ENCODE data around the gene GNB1L. TPM values are rescaled to one million over a fixed set of nuclear protein-coding genes. Genes with fewer than 3 reads are reported as not detected.
"Not testable (repeated sequence)": the region's sequence is repeated elsewhere in the genome, so short reads cannot be mapped to it uniquely, and the experiment has no call there.

The GNB1L gene
- total RNA-seq, 1 experiment from 2014 or later, result 27.0 TPM

DNA sequence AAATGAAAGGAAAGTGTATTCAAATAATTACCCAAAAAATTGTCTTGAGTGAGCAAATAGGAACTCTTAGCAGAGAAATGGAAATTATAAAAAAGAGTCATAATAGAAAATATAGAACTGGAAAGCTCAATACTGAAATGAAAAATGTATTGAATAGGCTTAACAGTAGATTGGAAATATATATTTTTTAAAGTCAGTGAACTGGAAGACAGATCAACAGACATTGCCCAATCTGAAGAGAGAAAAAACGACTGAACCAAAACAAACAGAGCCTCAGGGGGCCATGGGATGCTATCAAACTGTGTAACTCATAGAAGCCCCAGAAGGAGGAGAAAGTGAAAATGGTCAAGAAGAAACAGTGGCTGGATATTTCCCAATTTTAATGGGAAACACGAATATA, 61.5 kb downstream of the GNB1L start:
- ATAC-seq (no peak), DNase-seq (no peak)
- Histone ChIP-seq H3K4me2 (ENCODE audit: low read length) (no peak overlapping the region), H3K4me1 (ENCODE audit: insufficient read depth, low read length) (no peaks in the 10 kb centered on the region), H3K4me3 (ENCODE audit: low read length) (no peak overlapping the region), H3K9me2 (replicated peaks; ENCODE audit: low read length) (no peaks in the 10 kb centered on the region), H3K79me2 (ENCODE audit: low read length) (no peaks in the 10 kb centered on the region), H3K9ac (ENCODE audit: low read length) (no peak overlapping the region), H3K27ac (ENCODE audit: low read length) (no peak overlapping the region), H3K36me3 (ENCODE audit: low read depth, low read length) (no peaks in the 10 kb centered on the region), H4K20me1 (ENCODE audit: low read length) (no peaks in the 10 kb centered on the region), H3K9me3 (ENCODE audit: low read length) (no peaks in the 10 kb centered on the region), H2AFZ (ENCODE audit: low read length) (no peak overlapping the region), H3K27me3 (ENCODE audit: low read length) (no peaks in the 10 kb centered on the region), H3F3A (ENCODE audit: low read length, unreplicated experiment) (no peaks in the 10 kb centered on the region)
- intact Hi-C loops (cut with micrococcal nuclease), result no loop called here
- ChIA-PET CTCF (interaction anchor here (0.5 to 0.7 kb wide), 2 partner anchors 62 to 169 kb away, joined by 4 to 5 read pairs; no protein-coding TSS in a partner anchor), POLR2A (ENCODE audit: unreplicated experiment) (no interaction called here)
- TF ChIP-seq EZH2phosphoT487 (IDR thresholded peaks at IDR 0.05; ENCODE audit: borderline replicate concordance, low read length), result no peak
- TF ChIP-seq, protein P1, sequence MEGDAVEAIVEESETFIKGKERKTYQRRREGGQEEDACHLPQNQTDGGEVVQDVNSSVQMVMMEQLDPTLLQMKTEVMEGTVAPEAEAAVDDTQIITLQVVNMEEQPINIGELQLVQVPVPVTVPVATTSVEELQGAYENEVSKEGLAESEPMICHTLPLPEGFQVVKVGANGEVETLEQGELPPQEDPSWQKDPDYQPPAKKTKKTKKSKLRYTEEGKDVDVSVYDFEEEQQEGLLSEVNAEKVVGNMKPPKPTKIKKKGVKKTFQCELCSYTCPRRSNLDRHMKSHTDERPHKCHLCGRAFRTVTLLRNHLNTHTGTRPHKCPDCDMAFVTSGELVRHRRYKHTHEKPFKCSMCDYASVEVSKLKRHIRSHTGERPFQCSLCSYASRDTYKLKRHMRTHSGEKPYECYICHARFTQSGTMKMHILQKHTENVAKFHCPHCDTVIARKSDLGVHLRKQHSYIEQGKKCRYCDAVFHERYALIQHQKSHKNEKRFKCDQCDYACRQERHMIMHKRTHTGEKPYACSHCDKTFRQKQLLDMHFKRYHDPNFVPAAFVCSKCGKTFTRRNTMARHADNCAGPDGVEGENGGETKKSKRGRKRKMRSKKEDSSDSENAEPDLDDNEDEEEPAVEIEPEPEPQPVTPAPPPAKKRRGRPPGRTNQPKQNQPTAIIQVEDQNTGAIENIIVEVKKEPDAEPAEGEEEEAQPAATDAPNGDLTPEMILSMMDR (conservative IDR thresholded peaks at IDR 0.05; ENCODE audit: low read depth, low read length), result no peak
- no peak for TF ChIP-seq EZH2 (IDR thresholded peaks at IDR 0.05; ENCODE audit: low read length, unreplicated experiment)
- BruUV-seq (replicated peaks), result no TSS peak

DNA sequence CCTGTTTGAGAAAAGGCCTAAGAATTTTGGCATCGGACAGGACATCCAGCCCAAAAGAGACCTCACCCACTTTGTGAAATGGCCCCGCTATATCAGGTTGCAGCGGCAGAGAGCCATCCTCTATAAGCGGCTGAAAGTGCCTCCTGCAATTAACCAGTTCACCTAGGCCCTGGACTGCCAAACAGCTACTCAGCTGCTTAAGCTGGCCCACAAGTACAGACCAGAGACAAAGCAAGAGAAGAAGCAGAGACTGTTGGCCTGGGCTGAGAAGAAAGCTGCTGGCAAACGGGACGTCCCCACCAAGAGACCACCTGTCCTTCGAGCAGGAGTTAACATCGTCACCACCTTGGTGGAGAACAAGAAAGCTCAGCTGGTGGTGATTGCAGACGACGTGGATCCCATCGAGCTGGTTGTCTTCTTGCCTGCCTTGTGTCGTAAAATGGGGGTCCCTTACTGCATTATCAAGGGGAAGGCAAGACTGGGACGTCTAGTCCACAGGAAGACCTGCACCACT, 62.2 kb downstream of the GNB1L start:
- intact Hi-C loops (cut with micrococcal nuclease); H2AFZ ChIP-seq (ENCODE audit: low read length); H3K4me3 ChIP-seq (ENCODE audit: low read length); POLR2A ChIA-PET (ENCODE audit: unreplicated experiment); H3K9me3 ChIP-seq (ENCODE audit: low read length); H3F3A ChIP-seq (ENCODE audit: low read length, unreplicated experiment); H3K9ac ChIP-seq (ENCODE audit: low read length); H3K27ac ChIP-seq (ENCODE audit: low read length); H3K4me2 ChIP-seq (ENCODE audit: low read length); H3K36me3 ChIP-seq (ENCODE audit: low read depth, low read length); DNase-seq; ATAC-seq; H4K20me1 ChIP-seq (ENCODE audit: low read length); BruUV-seq (replicated peaks); H3K4me1 ChIP-seq (ENCODE audit: insufficient read depth, low read length); H3K9me2 ChIP-seq (replicated peaks; ENCODE audit: low read length); H3K79me2 ChIP-seq (ENCODE audit: low read length); H3K27me3 ChIP-seq (ENCODE audit: low read length): not testable (repeated sequence)
- CTCF ChIA-PET, result interaction anchor here (0.7 kb wide), 1 partner anchor 62 kb away, joined by 4 read pairs; no protein-coding TSS in a partner anchor

DNA sequence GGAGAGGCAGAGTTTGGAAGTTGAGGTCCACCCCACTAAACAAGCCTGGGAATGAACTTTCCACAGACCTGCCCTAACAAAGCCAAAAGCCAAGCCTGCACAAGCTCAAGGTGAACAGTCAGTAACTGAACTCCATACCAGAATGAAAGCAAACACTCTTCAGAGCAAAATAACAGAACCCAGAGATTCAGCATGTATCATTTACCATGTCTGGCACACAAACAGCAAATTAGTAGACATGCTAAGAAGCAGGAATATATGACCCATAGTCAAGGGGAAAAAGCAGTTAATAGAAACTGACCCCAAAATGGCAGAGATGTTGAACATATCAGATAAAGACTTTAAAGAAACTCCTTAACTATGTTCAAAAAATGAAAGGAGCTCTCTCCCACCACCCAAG, 62.8 kb downstream of the GNB1L start:
- no peaks in the 10 kb centered on the region for H3K4me1 ChIP-seq (ENCODE audit: insufficient read depth, low read length)
- H3K9me3 ChIP-seq (ENCODE audit: low read length), result no peaks in the 10 kb centered on the region
- POLR2A ChIA-PET (ENCODE audit: unreplicated experiment), result no interaction called here
- no peak overlapping the region for H3K9ac ChIP-seq (ENCODE audit: low read length)
- H3K4me3 ChIP-seq (ENCODE audit: low read length), result no peak overlapping the region
- CTCF ChIA-PET, result no interaction called here
- H3K79me2 ChIP-seq (ENCODE audit: low read length), result no peaks in the 10 kb centered on the region
- TF ChIP-seq EZH2phosphoT487 (IDR thresholded peaks at IDR 0.05; ENCODE audit: borderline replicate concordance, low read length) (no peak), EZH2 (IDR thresholded peaks at IDR 0.05; ENCODE audit: low read length, unreplicated experiment) (no peak)
- TF ChIP-seq, protein P1 (conservative IDR thresholded peaks at IDR 0.05; ENCODE audit: low read depth, low read length), result no peak
- no TSS peak for BruUV-seq (replicated peaks)
- H4K20me1 ChIP-seq (ENCODE audit: low read length), result no peaks in the 10 kb centered on the region
- H3K27me3 ChIP-seq (ENCODE audit: low read length), result no peaks in the 10 kb centered on the region
- no peak for DNase-seq
- H2AFZ ChIP-seq (ENCODE audit: low read length), result no peak overlapping the region
- ATAC-seq, result no peak
- H3F3A ChIP-seq (ENCODE audit: low read length, unreplicated experiment), result no peaks in the 10 kb centered on the region
- no peaks in the 10 kb centered on the region for H3K36me3 ChIP-seq (ENCODE audit: low read depth, low read length)
- H3K9me2 ChIP-seq (replicated peaks; ENCODE audit: low read length), result no peaks in the 10 kb centered on the region
- intact Hi-C loops (cut with micrococcal nuclease), result no loop called here
- no peak overlapping the region for H3K4me2 ChIP-seq (ENCODE audit: low read length)
- no peak overlapping the region for H3K27ac ChIP-seq (ENCODE audit: low read length)
